Measurements from ENCODE around the gene KIAA1671.

The KIAA1671 gene

DNA sequence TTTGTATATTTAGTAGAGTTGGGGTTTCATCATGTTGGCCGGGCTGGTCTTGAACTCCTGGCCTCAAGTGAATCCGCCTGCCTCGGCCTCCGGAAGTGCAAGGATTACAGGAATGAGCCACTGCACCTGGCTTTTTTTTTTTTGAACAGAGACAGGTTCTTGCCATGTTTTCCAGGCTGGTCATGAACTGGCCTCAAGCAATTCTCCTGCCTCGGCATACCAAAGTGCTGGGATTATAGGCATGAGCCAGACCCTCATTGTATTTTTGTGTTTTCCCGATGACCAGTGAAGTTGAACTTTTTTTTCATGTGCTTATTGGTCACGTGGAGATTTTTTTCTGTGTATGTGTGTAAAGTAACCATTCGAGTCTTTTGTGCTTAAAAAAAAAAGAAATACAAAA lies 48.2 kb downstream of the KIAA1671 start:
- TF ChIP-seq, protein P1, sequence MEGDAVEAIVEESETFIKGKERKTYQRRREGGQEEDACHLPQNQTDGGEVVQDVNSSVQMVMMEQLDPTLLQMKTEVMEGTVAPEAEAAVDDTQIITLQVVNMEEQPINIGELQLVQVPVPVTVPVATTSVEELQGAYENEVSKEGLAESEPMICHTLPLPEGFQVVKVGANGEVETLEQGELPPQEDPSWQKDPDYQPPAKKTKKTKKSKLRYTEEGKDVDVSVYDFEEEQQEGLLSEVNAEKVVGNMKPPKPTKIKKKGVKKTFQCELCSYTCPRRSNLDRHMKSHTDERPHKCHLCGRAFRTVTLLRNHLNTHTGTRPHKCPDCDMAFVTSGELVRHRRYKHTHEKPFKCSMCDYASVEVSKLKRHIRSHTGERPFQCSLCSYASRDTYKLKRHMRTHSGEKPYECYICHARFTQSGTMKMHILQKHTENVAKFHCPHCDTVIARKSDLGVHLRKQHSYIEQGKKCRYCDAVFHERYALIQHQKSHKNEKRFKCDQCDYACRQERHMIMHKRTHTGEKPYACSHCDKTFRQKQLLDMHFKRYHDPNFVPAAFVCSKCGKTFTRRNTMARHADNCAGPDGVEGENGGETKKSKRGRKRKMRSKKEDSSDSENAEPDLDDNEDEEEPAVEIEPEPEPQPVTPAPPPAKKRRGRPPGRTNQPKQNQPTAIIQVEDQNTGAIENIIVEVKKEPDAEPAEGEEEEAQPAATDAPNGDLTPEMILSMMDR (IDR thresholded peaks at IDR 0.05; ENCODE audit: low read depth, low read length), result no peak
- DNase-seq (ENCODE audit: extremely low read depth, low read depth), result no peak

GRCh38 chr22:25002241-25002985 lies 49.9 kb downstream of the KIAA1671 start:
- DNase-seq (ENCODE audit: extremely low read depth, low read depth), result no peak

DNA sequence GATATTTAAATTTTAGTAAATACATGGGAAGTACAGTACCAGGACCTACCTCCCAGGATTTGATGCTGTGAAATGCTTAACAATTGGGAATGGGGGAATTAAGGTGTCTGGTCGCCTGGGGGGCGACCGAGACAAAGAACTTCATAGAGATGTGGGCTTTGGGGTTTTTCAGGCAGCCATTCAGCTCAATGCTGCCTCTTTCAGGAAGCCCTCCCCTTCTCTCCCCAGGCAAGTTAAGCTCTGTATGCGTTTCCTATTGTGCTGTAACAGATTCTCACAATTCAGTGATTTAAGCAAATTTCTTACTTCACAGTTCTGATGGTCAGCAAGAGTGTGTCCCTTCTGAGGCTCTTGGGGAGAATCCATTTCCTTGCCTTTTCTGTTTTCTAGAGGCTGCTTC lies 53.8 kb downstream of the KIAA1671 start:
- no peak for DNase-seq (ENCODE audit: extremely low read depth, low read depth)
- TF ChIP-seq, protein P1 (IDR thresholded peaks at IDR 0.05; ENCODE audit: low read depth, low read length), result no peak

More at GRCh38 chr22:25002241-25002985, 49.9 kb downstream of the KIAA1671 start:
- TF ChIP-seq, protein P1 (IDR thresholded peaks at IDR 0.05; ENCODE audit: low read depth, low read length), result no peak

DNA sequence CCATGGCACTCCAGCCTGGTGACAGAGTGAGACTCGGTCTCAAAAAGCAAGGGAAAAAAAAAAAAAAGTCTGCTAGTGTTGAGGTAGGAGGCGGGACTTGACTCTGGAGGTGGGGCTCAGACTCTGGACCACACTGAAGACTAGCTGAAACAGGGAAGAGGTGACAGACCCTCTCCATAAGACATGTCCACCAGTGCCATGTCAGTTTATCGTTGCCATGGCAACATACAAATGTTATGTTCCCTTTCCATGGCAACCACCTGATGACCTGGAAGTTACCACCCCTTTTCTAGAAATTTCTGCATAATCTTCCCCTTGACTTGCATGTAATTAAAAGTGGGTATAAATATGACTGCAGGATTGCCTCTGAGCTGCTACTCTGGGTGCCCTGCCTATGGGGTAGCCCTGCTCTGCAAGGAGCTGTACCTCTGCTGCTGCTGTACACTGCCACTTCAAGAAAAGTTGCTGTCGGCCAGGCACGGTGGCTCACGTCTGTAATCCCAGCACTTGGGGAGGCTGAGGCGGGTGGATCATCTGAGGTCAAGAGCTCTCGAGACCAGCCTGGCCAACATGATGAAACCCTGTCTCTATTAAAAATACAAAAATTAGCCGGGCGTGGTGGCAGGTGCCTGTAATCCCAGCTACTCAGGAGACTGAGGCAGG lies 55.1 kb downstream of the KIAA1671 start:
- TF ChIP-seq, protein P1 (IDR thresholded peaks at IDR 0.05; ENCODE audit: low read depth, low read length), result no peak
- no peak for DNase-seq (ENCODE audit: extremely low read depth, low read depth)

DNA sequence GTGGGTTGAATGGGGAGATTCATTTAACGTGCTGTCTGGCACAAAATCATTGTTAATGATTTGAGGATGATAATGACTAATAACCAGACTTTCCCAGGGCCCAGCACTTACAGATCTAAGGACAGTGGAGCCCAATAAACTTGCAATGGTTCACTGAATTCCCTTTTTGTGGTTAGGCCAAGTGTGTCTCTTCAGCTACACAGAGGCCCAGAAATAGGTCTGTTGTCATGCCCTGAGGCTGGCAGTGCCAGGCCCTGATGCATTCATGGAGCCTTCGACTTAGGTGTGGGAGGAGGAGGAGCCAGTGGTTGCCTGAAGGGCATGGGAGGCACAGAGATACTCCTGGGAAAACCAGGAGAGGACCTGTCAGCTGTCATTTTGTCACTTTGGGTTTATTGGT lies 56.1 kb downstream of the KIAA1671 start:
- TF ChIP-seq, protein P1 (IDR thresholded peaks at IDR 0.05; ENCODE audit: low read depth, low read length), result no peak
- DNase-seq (ENCODE audit: extremely low read depth, low read depth), result no peak

DNA sequence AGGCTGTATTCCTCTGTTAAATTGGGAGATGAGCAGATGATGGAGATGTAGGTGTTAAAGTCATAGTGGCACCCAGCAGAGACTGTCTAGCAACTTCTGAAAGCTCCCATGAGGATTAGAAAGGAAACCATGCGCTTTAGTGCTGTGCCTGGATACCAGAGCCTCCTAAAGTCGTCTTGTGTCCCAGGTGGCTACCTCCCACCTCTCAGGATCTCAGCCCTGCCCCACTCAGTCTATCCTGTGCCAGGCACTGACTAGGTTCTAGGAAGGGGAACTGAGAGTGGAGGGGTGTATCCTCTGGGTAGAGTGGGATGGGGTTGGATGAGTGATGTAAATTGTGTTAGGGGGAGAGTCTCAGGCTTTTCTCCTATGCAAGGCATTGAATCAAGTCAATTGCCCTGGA lies 60.2 kb downstream of the KIAA1671 start:
- no peak for DNase-seq (ENCODE audit: extremely low read depth, low read depth)
- TF ChIP-seq, protein P1 (IDR thresholded peaks at IDR 0.05; ENCODE audit: low read depth, low read length), result no peak

DNA sequence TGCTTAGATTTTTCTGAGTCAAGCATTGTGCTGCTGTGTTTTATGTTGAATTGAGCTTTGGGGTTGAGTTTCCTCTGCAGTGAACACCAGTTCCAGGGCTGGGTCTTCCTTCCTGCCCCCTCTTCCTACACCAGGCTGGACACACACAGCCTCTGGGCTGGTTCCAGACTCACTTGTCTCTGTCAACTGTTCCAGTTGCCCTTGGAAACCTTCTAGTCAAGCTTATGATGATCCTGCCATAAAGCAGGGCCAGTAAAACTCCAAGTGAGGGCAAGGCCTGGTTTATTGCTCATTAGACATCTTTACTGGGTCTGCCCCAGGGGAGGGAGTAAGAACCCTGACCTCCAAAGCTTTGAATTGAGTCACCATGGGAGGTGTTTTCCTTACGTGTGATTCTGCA lies 61.1 kb downstream of the KIAA1671 start:
- DNase-seq (ENCODE audit: extremely low read depth, low read depth), result no peak
- TF ChIP-seq, protein P1 (IDR thresholded peaks at IDR 0.05; ENCODE audit: low read depth, low read length), result no peak

Data from AG09319 (cell line).